ENCODE data around the gene ZSCAN31. TPM values are rescaled to one million over a fixed set of nuclear protein-coding genes. Genes with fewer than 3 reads are reported as not detected.

Gene ZSCAN31
- total and polyA plus RNA-seq, 9 of the 15 experiments (the other 6 are each of a cell fraction or from before 2014, with no cell fraction given) = 3.9 to 12.1 (median 7.0) TPM

DNA sequence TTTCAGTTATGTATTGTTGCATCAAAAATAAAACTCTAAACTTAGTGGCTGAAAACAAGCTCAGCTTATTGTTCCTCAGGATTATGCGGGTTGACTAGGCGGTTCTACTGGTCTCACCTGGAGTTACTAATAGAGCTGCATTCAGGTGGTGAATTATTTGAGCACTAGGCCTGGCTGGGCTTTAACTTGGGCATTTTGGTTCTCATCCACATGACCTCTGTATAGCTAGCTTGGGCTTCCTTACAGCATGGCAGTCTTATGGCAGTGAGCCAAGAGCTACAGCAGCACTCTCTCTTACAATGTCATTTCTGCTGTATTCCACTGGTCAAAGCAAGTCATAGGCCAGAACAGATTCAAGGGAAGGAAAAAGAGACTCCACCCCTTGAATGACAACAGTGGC lies 53.0 kb downstream of the ZSCAN31 start:
- intact Hi-C loops (cut with micrococcal nuclease) (loop anchor here (5.0 kb wide), 2 partner anchors 54 to 56 kb away; partner anchors contain the start of genes ZSCAN31 and ZSCAN9), in situ Hi-C loops (cut with MboI) (no loop called here)
- H3K9me1 ChIP-seq (ENCODE audit: control insufficient read depth, insufficient read depth, low read length) = no peaks in the 10 kb centered on the region
- no peak overlapping the region for H3K4me3 ChIP-seq
- peaks cover 40% of the 10 kb centered on the region for H3K36me3 ChIP-seq (ENCODE audit: control insufficient read depth, insufficient read depth, low read length)
- peaks cover 4 to 7% of the 10 kb centered on the region in 2 experiments; a peak in 2 of 5 replicates for H3K4me1 ChIP-seq (replicated peaks in 1 of 2; ENCODE audit: control insufficient read depth in 2 of 2, insufficient read depth in 2 of 2, low read length in 2 of 2)
- CTCF ChIA-PET (ENCODE audit: low intra/inter-chr PET ratio) = no interaction called here
- H3K4me2 ChIP-seq (ENCODE audit: insufficient read depth, low read length) = no peak overlapping the region
- peaks cover 16% of the 10 kb centered on the region for H3K79me2 ChIP-seq (ENCODE audit: control insufficient read depth, insufficient read depth, low read length)
- DNase-seq (ENCODE audit: extremely low read depth in 1 of 4, low spot score in 3 of 4) = peak in 1 of 4 experiments; percentile 44
- POLR2A ChIA-PET = interaction anchor here (0.7 to 1.9 kb wide), 11 partner anchors 8 to 771 kb away, joined by 3 to 6 read pairs (median 4); partner anchors contain the start of gene ZSCAN26
- H3K27me3 ChIP-seq (ENCODE audit: control insufficient read depth in 2 of 2, insufficient read depth in 2 of 2, low read length in 2 of 2) = no peaks in the 10 kb centered on the region
- WGBS (ENCODE audit: insufficient coverage, low coverage, missing lambda C conversion rate) = 100% methylated on average over 2 of the region's 2 CpGs
- peak; percentile 44 for FAIRE-seq
- no peak overlapping the region for H3K9ac ChIP-seq (ENCODE audit: insufficient read depth in 1 of 2, low read depth in 2 of 2, low read length in 2 of 2)
- no peak overlapping the region for H2AFZ ChIP-seq (ENCODE audit: low read depth, low read length)
- H3K9me3 ChIP-seq (replicated peaks; ENCODE audit: control insufficient read depth, insufficient read depth, low read depth, low read length) = peaks cover 6% of the 10 kb centered on the region; the same call in 1 of the 2 replicates
- BruUV-seq (replicated peaks) = no TSS peak
- ATAC-seq = no peak
- H3K27ac ChIP-seq (ENCODE audit: extremely low read depth, low read depth, low read length) = no peak overlapping the region
- no peak for TF ChIP-seq ZNF347 (CRISPR knock-in tag; IDR thresholded peaks at IDR 0.05; ENCODE audit: low read depth)
- peak in 1 of 2 experiments; percentile 71; a peak in 1 of 3 replicates for TF ChIP-seq CBX3 (IDR thresholded peaks at IDR 0.05; ENCODE audit: borderline replicate concordance in 1 of 2, low read length in 2 of 2)
- TF ChIP-seq NFIC (IDR thresholded peaks at IDR 0.05) = peak; percentile 95
- TF ChIP-seq NR3C1 (CRISPR knock-in tag; IDR thresholded peaks at IDR 0.05) = no peak
- TF ChIP-seq TRIM28 (IDR thresholded peaks at IDR 0.05) = peak; percentile 63; the same call in 1 of the 2 replicates
- TF ChIP-seq, protein P1, sequence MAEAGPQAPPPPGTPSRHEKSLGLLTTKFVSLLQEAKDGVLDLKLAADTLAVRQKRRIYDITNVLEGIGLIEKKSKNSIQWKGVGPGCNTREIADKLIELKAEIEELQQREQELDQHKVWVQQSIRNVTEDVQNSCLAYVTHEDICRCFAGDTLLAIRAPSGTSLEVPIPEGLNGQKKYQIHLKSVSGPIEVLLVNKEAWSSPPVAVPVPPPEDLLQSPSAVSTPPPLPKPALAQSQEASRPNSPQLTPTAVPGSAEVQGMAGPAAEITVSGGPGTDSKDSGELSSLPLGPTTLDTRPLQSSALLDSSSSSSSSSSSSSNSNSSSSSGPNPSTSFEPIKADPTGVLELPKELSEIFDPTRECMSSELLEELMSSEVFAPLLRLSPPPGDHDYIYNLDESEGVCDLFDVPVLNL (CRISPR knock-in tag; IDR thresholded peaks at IDR 0.05; ENCODE audit: low read depth) = 0 out of 2 replicates have a peak, but pooled peaks have one; percentile 29
- TF ChIP-seq ZNF280A (IDR thresholded peaks at IDR 0.05; ENCODE audit: low read depth, partially characterized antibody) = peak; percentile 18
- TF ChIP-seq YY1 (IDR thresholded peaks at IDR 0.05; ENCODE audit: borderline replicate concordance in 1 of 3, control insufficient read depth in 1 of 3, extremely low read depth in 1 of 3, insufficient read depth in 3 of 3, insufficient read length in 1 of 3, insufficient replicate concordance in 2 of 3, low read depth in 1 of 3, low read length in 2 of 3) = peak; percentile 38 to 93 (median 57)
- TF ChIP-seq SMARCA5 (IDR thresholded peaks at IDR 0.05) = no peak
- TF ChIP-seq TRIM24 (IDR thresholded peaks at IDR 0.05) = peak in 1 of 2 experiments; percentile 49; a peak in 2 of 4 replicates
- TF ChIP-seq CBX5 (IDR thresholded peaks at IDR 0.05; ENCODE audit: borderline replicate concordance, low read depth) = peak; percentile 44; the same call in 1 of the 2 replicates
- no peaks in the 10 kb centered on the region for H4K20me1 ChIP-seq (replicated peaks; ENCODE audit: control insufficient read depth, insufficient read depth, low read length)

All from K562 (cell line).